Neural cell (in vitro differentiated cells): ENCODE results near the gene PRRT2. TPM values are rescaled to one million over a fixed set of nuclear protein-coding genes. Genes with fewer than 3 reads are reported as not detected.

Source experiments
- H2AFZ ChIP-seq: fragments of 200-600, 300-800 bp; sonication (generic), shearing (Covaris generic); 2 replicates; pipeline ENCODE4 v1.6.0; 2014; ENCODE audit warnings: low read depth, mild to moderate bottlenecking, antibody characterized with exemption, low read length, moderate library complexity
- H3F3A ChIP-seq: fragments of 200-600 bp; shearing (Covaris generic); 2 replicates; pipeline ENCODE4 v1.6.1; 2016; ENCODE audit warnings: mild to moderate bottlenecking, moderate library complexity, mixed read lengths, antibody characterized with exemption, low read length; ENCODE audit not compliant: insufficient read depth, poor library complexity, severe bottlenecking
- H3K27ac ChIP-seq: fragments of 200-600, 300-800 bp; sonication (generic), shearing (Covaris generic); 2 replicates; pipeline ENCODE4 v1.5.1; 2014; ENCODE audit warnings: mild to moderate bottlenecking, low read length, moderate library complexity
- H3K27me3 ChIP-seq: fragments of 300-800, 200-600 bp; sonication (generic), shearing (Covaris generic); 2 replicates; pipeline ENCODE4 v1.6.0; 2014; ENCODE audit warnings: mild to moderate bottlenecking, low read depth, low read length, moderate library complexity; ENCODE audit not compliant: insufficient read depth
- H3K36me3 ChIP-seq: fragments of 300-800, 200-600 bp; sonication (generic), shearing (Covaris generic); 2 replicates; pipeline ENCODE4 v1.5.1; 2014; ENCODE audit warnings: mild to moderate bottlenecking, antibody characterized with exemption, low read length, moderate library complexity; ENCODE audit not compliant: insufficient read depth
- H3K4me2 ChIP-seq: fragments of 300-800, 200-600 bp; sonication (generic), shearing (Covaris generic); 2 replicates; pipeline ENCODE4 v1.6.0; 2014; ENCODE audit warnings: mild to moderate bottlenecking, low read length
- H3K4me3 ChIP-seq: fragments of 300-800, 200-600 bp; sonication (generic), shearing (Covaris generic); 2 replicates; pipeline ENCODE4 v1.5.1; 2014; ENCODE audit warnings: mild to moderate bottlenecking, low read length, moderate library complexity
- H3K79me2 ChIP-seq: fragments of 200-600 bp; shearing (Covaris generic); replicated peaks from 2 replicates; pipeline ENCODE4 v1.6.0; 2014; ENCODE audit warnings: mild to moderate bottlenecking, low read length, moderate library complexity; ENCODE audit not compliant: insufficient read depth
- H3K9ac ChIP-seq: fragments of 300-800, 200-600 bp; sonication (generic), shearing (Covaris generic); 2 replicates; pipeline ENCODE4 v1.6.1; 2016; ENCODE audit warnings: mild to moderate bottlenecking, low read length, mixed read lengths
- H3K9me2 ChIP-seq: fragments of 200-600 bp; shearing (Covaris generic); 2 replicates; pipeline ENCODE4 v1.6.1; 2016; ENCODE audit warnings: mild to moderate bottlenecking, low read length, mixed read lengths; ENCODE audit not compliant: insufficient read depth
- H3K9me3 ChIP-seq: fragments of 200-600, 300-800 bp; sonication (generic), shearing (Covaris generic); 2 replicates; pipeline ENCODE4 v1.6.1; 2016; ENCODE audit warnings: mild to moderate bottlenecking, mixed run types, low read length, moderate library complexity, mixed read lengths
- H4K20me1 ChIP-seq: fragments of 200-600 bp; shearing (Covaris generic); 2 replicates; pipeline ENCODE4 v1.6.1; 2016; ENCODE audit warnings: mild to moderate bottlenecking, mixed run types; ENCODE audit not compliant: insufficient read depth
- EP300 ChIP-seq: fragments of 450-650 bp; conservative IDR thresholded peaks from 2 replicates; pipeline ENCODE4 v1.6.1; 2014; ENCODE audit warnings: antibody characterized with exemption, mild to moderate bottlenecking, moderate library complexity; ENCODE audit not compliant: poor library complexity, severe bottlenecking
- EZH2 ChIP-seq: fragments of 200-600, 300-800 bp; shearing (Covaris generic), sonication (generic); IDR thresholded peaks from 2 replicates; pipeline ENCODE4 v1.6.1; 2014; ENCODE audit warnings: antibody characterized with exemption, low read length, borderline replicate concordance, mild to moderate bottlenecking; ENCODE audit not compliant: insufficient read depth, poor library complexity, severe bottlenecking
- MXI1 ChIP-seq: fragments of 450-650 bp; conservative IDR thresholded peaks from 2 replicates; pipeline ENCODE4 v1.6.1; 2014; ENCODE audit warnings: antibody characterized with exemption, mild to moderate bottlenecking; ENCODE audit not compliant: poor library complexity, severe bottlenecking
- POLR2AphosphoS5 ChIP-seq: IDR thresholded peaks from 2 replicates; pipeline ENCODE4 v1.6.1; 2012
- RAD21 ChIP-seq: fragments of 450-650 bp; conservative IDR thresholded peaks from 2 replicates; pipeline ENCODE4 v1.6.1; 2014; ENCODE audit warnings: antibody characterized with exemption, mild to moderate bottlenecking, moderate library complexity
- SMC3 ChIP-seq: fragments of 450-650 bp; conservative IDR thresholded peaks from 2 replicates; pipeline ENCODE4 v1.6.1; 2014; ENCODE audit warnings: antibody characterized with exemption, mild to moderate bottlenecking, moderate library complexity; ENCODE audit not compliant: poor library complexity
- TAF1 ChIP-seq: IDR thresholded peaks from 2 replicates; pipeline ENCODE4 v1.6.1; 2012; ENCODE audit warnings: low read depth
- polyA plus RNA-seq: library from polyadenylated mRNA; depleted of rRNA; stranded (reverse); fragments of >200 nt; gene quantifications from 2 replicates; pipeline ENCODE4 v1.2.3, GENCODE V29; 2014
- TF ChIP-seq, protein P1 (sequence below): fragments of 450-650 bp; IDR thresholded peaks from 2 replicates; pipeline ENCODE4 v1.5.1; 2014; ENCODE audit warnings: antibody characterized with exemption, mild to moderate bottlenecking, moderate library complexity; ENCODE audit not compliant: poor library complexity, severe bottlenecking
- TF ChIP-seq, protein P2 (sequence below): IDR thresholded peaks from 2 replicates; pipeline ENCODE4 v1.6.1; 2012; ENCODE audit warnings: borderline replicate concordance

The PRRT2 gene
- polyA plus RNA-seq, 1 donor from 2014 or later, result 84.2 TPM

DNA sequence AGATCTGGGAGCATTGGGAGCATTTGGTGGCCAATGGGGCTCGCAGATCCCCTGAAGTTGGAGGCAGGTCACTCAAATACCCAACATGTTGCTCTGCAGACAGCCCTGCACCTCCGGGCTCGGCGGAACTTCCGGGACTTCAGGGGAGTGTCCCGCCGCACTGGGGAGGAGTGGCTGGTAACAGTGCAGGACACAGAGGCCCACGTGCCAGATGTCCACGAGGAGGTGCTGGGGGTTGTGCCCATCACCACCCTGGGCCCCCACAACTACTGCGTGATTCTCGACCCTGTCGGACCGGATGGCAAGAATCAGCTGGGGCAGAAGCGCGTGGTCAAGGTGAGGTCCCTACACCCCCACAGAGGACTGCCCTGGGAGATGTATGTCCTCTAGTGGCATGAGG lies 24.6 kb downstream of the PRRT2 start:
- Histone ChIP-seq H3K27me3 (no peaks in the 10 kb centered on the region), H4K20me1 (no peaks in the 10 kb centered on the region), H3K9me2 (no peaks in the 10 kb centered on the region), H3K4me3 (no peak overlapping the region), H3K4me2 (no peak overlapping the region), H2AFZ (no peak overlapping the region), H3K9me3 (no peaks in the 10 kb centered on the region), H3K79me2 (no peaks in the 10 kb centered on the region), H3K9ac (no peak overlapping the region), H3F3A (no peaks in the 10 kb centered on the region), H3K27ac (no peak overlapping the region), H3K36me3 (no peaks in the 10 kb centered on the region)
- TF ChIP-seq POLR2AphosphoS5, result no peak
- no peak for TF ChIP-seq EP300
- TF ChIP-seq, protein P1, sequence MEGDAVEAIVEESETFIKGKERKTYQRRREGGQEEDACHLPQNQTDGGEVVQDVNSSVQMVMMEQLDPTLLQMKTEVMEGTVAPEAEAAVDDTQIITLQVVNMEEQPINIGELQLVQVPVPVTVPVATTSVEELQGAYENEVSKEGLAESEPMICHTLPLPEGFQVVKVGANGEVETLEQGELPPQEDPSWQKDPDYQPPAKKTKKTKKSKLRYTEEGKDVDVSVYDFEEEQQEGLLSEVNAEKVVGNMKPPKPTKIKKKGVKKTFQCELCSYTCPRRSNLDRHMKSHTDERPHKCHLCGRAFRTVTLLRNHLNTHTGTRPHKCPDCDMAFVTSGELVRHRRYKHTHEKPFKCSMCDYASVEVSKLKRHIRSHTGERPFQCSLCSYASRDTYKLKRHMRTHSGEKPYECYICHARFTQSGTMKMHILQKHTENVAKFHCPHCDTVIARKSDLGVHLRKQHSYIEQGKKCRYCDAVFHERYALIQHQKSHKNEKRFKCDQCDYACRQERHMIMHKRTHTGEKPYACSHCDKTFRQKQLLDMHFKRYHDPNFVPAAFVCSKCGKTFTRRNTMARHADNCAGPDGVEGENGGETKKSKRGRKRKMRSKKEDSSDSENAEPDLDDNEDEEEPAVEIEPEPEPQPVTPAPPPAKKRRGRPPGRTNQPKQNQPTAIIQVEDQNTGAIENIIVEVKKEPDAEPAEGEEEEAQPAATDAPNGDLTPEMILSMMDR, result no peak
- no peak for TF ChIP-seq MXI1
- TF ChIP-seq EZH2, result no peak
- TF ChIP-seq, protein P2, sequence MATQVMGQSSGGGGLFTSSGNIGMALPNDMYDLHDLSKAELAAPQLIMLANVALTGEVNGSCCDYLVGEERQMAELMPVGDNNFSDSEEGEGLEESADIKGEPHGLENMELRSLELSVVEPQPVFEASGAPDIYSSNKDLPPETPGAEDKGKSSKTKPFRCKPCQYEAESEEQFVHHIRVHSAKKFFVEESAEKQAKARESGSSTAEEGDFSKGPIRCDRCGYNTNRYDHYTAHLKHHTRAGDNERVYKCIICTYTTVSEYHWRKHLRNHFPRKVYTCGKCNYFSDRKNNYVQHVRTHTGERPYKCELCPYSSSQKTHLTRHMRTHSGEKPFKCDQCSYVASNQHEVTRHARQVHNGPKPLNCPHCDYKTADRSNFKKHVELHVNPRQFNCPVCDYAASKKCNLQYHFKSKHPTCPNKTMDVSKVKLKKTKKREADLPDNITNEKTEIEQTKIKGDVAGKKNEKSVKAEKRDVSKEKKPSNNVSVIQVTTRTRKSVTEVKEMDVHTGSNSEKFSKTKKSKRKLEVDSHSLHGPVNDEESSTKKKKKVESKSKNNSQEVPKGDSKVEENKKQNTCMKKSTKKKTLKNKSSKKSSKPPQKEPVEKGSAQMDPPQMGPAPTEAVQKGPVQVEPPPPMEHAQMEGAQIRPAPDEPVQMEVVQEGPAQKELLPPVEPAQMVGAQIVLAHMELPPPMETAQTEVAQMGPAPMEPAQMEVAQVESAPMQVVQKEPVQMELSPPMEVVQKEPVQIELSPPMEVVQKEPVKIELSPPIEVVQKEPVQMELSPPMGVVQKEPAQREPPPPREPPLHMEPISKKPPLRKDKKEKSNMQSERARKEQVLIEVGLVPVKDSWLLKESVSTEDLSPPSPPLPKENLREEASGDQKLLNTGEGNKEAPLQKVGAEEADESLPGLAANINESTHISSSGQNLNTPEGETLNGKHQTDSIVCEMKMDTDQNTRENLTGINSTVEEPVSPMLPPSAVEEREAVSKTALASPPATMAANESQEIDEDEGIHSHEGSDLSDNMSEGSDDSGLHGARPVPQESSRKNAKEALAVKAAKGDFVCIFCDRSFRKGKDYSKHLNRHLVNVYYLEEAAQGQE, result no peak
- TF ChIP-seq TAF1, result no peak
- TF ChIP-seq RAD21, result no peak
- TF ChIP-seq SMC3, result no peak

DNA sequence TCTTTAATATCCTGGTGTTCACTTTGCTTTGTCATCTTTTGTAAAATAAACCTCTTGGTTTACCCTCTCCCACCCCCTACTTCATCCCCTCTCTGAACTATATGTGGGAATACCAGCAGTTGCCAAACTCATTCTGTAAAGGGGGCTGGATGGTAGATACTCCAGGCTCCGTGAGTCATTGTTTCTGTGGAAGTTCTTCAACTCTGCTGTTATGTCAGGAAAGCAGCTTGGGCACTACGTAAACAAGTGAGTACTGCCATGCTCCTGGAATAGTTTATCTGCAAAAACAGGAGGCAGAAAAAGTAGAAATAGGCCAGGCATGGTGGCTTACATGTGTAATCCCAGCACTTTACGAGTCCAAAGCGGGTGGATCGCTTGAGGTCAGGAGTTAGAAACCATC lies 25.8 kb downstream of the PRRT2 start:
- Histone ChIP-seq H3K4me2 (no peak overlapping the region), H3K9me2 (no peaks in the 10 kb centered on the region), H3K27me3 (no peaks in the 10 kb centered on the region), H3F3A (no peaks in the 10 kb centered on the region), H3K27ac (no peak overlapping the region), H3K4me3 (no peak overlapping the region), H3K36me3 (no peaks in the 10 kb centered on the region), H3K79me2 (no peaks in the 10 kb centered on the region), H3K9ac (no peak overlapping the region), H4K20me1 (no peaks in the 10 kb centered on the region), H3K9me3 (no peaks in the 10 kb centered on the region), H2AFZ (no peak overlapping the region)
- TF ChIP-seq, protein P2, result no peak
- no peak for TF ChIP-seq EP300
